Tibial nerve (tissue), 4 donors: ENCODE results near the gene MAGEA11. TPM values are rescaled to one million over a fixed set of nuclear protein-coding genes. Genes with fewer than 3 reads are reported as not detected.
"Not testable (repeated sequence)": the region's sequence is repeated elsewhere in the genome, so short reads cannot be mapped to it uniquely, and the experiment has no call there.

Experiments
- DNase-seq, 2 donors: peaks; one replicate each; pipeline ENCODE4 v3.0.0-alpha.2; 2019; ENCODE audit warnings: low spot score in 2 of 2
- H3K27ac ChIP-seq, 4 donors: fragments of 200-600 bp; sonication (generic) in 3 of 4; one replicate each; pipeline ENCODE4 v1.5.1; 2017 to 2019; ENCODE audit warnings: mild to moderate bottlenecking in 1 of 4
- H3K27me3 ChIP-seq, 2 donors: fragments of 200-600 bp; sonication (generic) in 1 of 2; one replicate each; pipeline versions ENCODE4 v1.5.1 to v1.6.0; 2017 to 2019
- H3K36me3 ChIP-seq, 3 donors: fragments of 200-600 bp; sonication (generic); one replicate each; pipeline ENCODE4 v1.5.1; 2018 to 2019
- H3K4me1 ChIP-seq, 4 donors: fragments of 200-600 bp; sonication (generic) in 3 of 4; one replicate each; pipeline ENCODE4 v1.5.1; 2017 to 2019
- H3K4me3 ChIP-seq, 4 donors: fragments of 200-600 bp; sonication (generic) in 3 of 4; one replicate each; pipeline ENCODE4 v1.5.1; 2017 to 2019; ENCODE audit warnings: mild to moderate bottlenecking in 1 of 4, moderate library complexity in 1 of 4
- H3K9me3 ChIP-seq, 4 donors: fragments of 200-600 bp; sonication (generic) in 3 of 4; one replicate each; pipeline ENCODE4 v1.5.1; 2017 to 2019
- CTCF ChIP-seq, 5 experiments: fragments of 200-600 bp in 3 of 5; fragments of 450-650 bp in 2 of 5; sonication (generic) in 3 of 5; IDR thresholded peaks; one replicate each; pipeline ENCODE4 v1.5.1; 2016 to 2019; ENCODE audit warnings: antibody characterized with exemption in 5 of 5, mild to moderate bottlenecking in 3 of 5, moderate library complexity in 2 of 5
- EP300 ChIP-seq, 2 donors: sonication (generic); formaldehyde crosslinking; IDR thresholded peaks; one replicate each; pipeline ENCODE4 v1.6.1; 2017; ENCODE audit warnings: antibody characterized with exemption in 2 of 2, mild to moderate bottlenecking in 1 of 2
- POLR2A ChIP-seq, 2 donors: fragments of 450-650 bp; IDR thresholded peaks; one replicate each; pipeline ENCODE4 v1.6.1; 2017; ENCODE audit warnings: antibody characterized with exemption in 2 of 2, mild to moderate bottlenecking in 2 of 2, moderate library complexity in 2 of 2
- WGBS, 2 donors: methylation state at CpG; one replicate each; pipeline ENCODE4 v1.1.5; 2018; 5-methylcytosine and 5-hydroxymethylcytosine counted together
- total RNA-seq, 4 donors: library from RNA; depleted of rRNA; stranded (reverse); fragments of >200 nt; gene quantifications; one replicate each; pipeline ENCODE4 v1.1.0, GENCODE V29; 2016

Gene MAGEA11
- total RNA-seq, 4 donors from 2014 or later, result not detected

DNA sequence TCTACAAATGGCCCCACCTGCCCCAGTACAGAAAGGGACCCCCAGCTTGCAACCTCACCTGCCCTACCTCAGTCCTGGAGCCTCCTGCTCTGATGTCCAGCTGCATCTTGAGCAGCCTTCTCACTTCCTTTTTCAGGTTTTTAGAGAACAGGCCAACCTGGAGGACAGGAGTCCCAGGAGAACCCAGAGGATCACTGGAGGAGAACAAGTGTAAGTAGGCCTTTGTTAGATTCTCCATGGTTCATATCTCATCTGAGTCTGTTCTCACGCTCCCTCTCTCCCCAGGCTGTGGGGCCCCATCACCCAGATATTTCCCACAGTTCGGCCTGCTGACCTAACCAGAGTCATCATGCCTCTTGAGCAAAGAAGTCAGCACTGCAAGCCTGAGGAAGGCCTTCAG lies 3.6 kb downstream of the MAGEA11 start:
- no peak for DNase-seq
- Histone ChIP-seq H3K4me1 (no peaks in the 10 kb centered on the region), H3K9me3 (no peaks in the 10 kb centered on the region), H3K27ac (no peak overlapping the region), H3K27me3 (no peaks in the 10 kb centered on the region), H3K4me3 (no peak overlapping the region), H3K36me3 (no peaks in the 10 kb centered on the region)
- no peak for TF ChIP-seq POLR2A (IDR thresholded peaks at IDR 0.05)
- TF ChIP-seq EP300 (IDR thresholded peaks at IDR 0.05), result no peak
- TF ChIP-seq CTCF (IDR thresholded peaks at IDR 0.05), result no peak
- WGBS, 2 donors, result 78 to 83% methylated on average over 2 of the region's 2 CpGs

DNA sequence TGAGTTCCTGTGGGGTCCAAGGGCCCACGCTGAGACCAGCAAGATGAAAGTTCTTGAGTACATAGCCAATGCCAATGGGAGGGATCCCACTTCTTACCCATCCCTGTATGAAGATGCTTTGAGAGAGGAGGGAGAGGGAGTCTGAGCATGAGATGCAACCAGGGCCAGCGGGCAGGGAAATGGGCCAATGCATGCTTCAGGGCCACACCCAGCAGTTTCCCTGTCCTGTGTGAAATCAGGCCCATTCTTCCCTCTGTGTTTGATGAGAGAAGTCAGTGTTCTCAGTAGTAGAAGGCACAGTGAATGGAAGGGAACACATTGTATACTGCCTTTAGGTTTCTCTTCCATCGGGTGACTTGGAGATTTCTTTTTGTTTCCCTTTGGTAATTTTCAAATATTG lies 4.8 kb downstream of the MAGEA11 start:
- H3K27ac ChIP-seq, result no peak overlapping the region
- TF ChIP-seq POLR2A (IDR thresholded peaks at IDR 0.05) (no peak), EP300 (IDR thresholded peaks at IDR 0.05) (no peak)
- H3K9me3 ChIP-seq, result no peaks in the 10 kb centered on the region
- H3K27me3 ChIP-seq, result no peaks in the 10 kb centered on the region
- no peaks in the 10 kb centered on the region for H3K36me3 ChIP-seq
- DNase-seq, result no peak
- 66 to 91% methylated on average over 2 to 3 of the region's 3 CpGs for WGBS, 2 donors
- no peak overlapping the region for H3K4me3 ChIP-seq
- H3K4me1 ChIP-seq, result no peaks in the 10 kb centered on the region

DNA sequence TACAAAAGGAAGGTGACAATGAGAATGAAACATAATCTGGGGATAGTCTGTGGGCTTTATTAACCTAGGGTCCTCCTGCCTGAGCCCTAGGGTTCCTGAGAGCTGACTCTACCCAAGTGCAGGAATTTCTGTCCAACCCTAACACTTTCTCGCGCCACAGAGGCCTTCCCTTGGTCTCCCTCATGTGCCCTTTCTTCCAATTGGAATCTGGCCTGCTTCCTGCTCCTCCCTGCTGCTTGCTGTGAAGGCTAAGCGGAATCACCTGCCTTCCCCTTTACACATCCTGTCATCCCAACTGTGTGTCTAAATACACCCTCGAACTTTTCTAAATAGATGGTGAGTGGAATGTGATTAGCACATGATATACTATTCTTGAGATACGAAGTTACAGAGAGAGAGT lies 5.9 kb downstream of the MAGEA11 start:
- no peaks in the 10 kb centered on the region for H3K36me3 ChIP-seq
- H3K27me3 ChIP-seq, result no peaks in the 10 kb centered on the region
- H3K4me1 ChIP-seq, result no peaks in the 10 kb centered on the region
- WGBS, 2 donors, result 61 to 73% methylated on average over 5 of the region's 5 CpGs
- H3K27ac ChIP-seq, result no peak overlapping the region
- no peaks in the 10 kb centered on the region for H3K9me3 ChIP-seq
- no peak for TF ChIP-seq EP300 (IDR thresholded peaks at IDR 0.05)
- no peak for TF ChIP-seq POLR2A (IDR thresholded peaks at IDR 0.05)
- TF ChIP-seq CTCF (IDR thresholded peaks at IDR 0.05), result no peak
- no peak overlapping the region for H3K4me3 ChIP-seq
- DNase-seq, result no peak

DNA sequence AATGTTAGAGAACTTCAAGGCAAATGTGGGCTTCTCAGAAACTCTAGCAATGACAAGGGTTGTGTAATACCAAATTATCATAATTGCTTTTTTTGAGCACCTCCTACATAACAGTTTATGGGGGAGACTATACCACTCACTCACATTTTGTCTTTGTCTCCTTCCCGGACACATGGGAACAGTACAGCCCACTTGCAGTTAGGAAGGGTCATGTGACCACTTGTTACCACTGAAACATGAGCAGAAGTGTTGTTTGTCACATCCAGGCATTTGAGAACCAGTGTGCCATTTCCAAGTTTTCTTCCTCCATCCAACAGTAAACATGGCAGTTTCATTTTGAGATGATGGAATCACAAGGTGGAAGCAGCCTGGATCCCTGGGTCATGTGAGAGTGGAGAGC lies 6.9 kb downstream of the MAGEA11 start:
- Histone ChIP-seq H3K36me3 (no peaks in the 10 kb centered on the region), H3K27me3 (no peaks in the 10 kb centered on the region), H3K4me3 (no peak overlapping the region), H3K27ac (no peak overlapping the region), H3K9me3 (no peaks in the 10 kb centered on the region), H3K4me1 (no peaks in the 10 kb centered on the region)
- no peak for TF ChIP-seq CTCF (IDR thresholded peaks at IDR 0.05)
- 9 to 61% methylated on average over 1 of the region's 1 CpG for WGBS, 2 donors
- no peak for DNase-seq

DNA sequence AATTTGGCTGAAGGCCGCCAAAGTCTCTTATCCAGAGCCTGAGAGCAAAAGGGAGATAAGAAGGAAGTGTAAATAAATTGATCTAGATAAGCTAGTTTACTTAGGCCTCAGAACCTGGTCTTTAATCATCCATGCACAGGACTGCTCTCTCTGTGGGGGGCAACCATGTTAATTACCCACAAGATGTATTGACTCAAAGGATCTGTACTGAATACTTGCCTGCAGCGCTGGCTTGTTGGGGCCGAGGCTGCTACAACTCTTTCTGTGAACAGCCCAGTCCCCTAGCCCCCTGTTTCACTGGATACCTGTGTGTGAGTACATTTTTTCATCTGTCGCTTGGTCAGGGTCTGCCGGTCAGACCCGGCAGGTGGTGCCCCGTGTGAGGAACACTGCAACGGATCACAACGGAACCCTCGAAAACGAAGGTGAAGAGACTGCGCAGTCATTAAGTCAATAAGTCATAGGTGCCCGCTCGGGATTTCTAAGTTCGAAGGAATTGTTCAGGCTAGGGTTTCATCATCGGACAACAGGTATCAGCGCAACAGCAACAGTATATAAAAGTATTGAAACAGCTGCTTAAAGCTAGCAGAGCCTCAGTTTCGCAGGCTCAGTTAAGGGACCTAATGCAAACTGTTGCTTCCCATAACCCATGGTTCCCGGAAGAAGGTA lies 8.3 kb downstream of the MAGEA11 start:
- Histone ChIP-seq H3K4me1 (no peaks in the 10 kb centered on the region), H3K9me3 (no peaks in the 10 kb centered on the region), H3K27me3 (no peaks in the 10 kb centered on the region), H3K27ac (no peak overlapping the region), H3K36me3 (no peaks in the 10 kb centered on the region), H3K4me3 (no peak overlapping the region)
- DNase-seq, result no peak
- WGBS, 2 donors, result 73 to 78% methylated on average over 19 of the region's 19 CpGs
- no peak for TF ChIP-seq CTCF (IDR thresholded peaks at IDR 0.05)
- TF ChIP-seq POLR2A (IDR thresholded peaks at IDR 0.05), result no peak
- TF ChIP-seq EP300 (IDR thresholded peaks at IDR 0.05), result no peak

GRCh38 chrX:149721241-149721640 lies 9.4 kb downstream of the MAGEA11 start:
- WGBS, 2 donors, result 48 to 51% methylated on average over 5 to 7 of the region's 7 CpGs
- not testable (repeated sequence) for H3K27ac ChIP-seq, H3K9me3 ChIP-seq, H3K36me3 ChIP-seq, DNase-seq, H3K4me3 ChIP-seq, H3K4me1 ChIP-seq, H3K27me3 ChIP-seq
